HepG2 (cell line): ENCODE results near the gene OSBPL8. TPM values are rescaled to one million over a fixed set of nuclear protein-coding genes. Genes with fewer than 3 reads are reported as not detected.

Experiments
- ATAC-seq: fragments of 200-7000 bp; cut with Tn5 transposase; 3 replicates; pipeline ENCODE4 v1.9.1; 2020; ENCODE audit warnings: mild to moderate bottlenecking, moderate library complexity
- BruUV-seq: library from RNA; stranded (reverse); fragments of 400-500 nt; replicated peaks from 2 replicates; lab custom pipeline; 2021; lab: Mats Ljungman, UMichigan
- CTCF ChIA-PET: fragments of 300-600 bp; formaldehyde crosslinking; extraction: SDS; loops from one replicate; lab custom pipeline; 2021; ENCODE audit warnings: low total read pairs, inconsistent platforms, low intra/inter-chr PET ratio; lab: Yijun Ruan, JAX
- POLR2A ChIA-PET: fragments of 350-600 bp; sonication (Branson Sonifier 250); formaldehyde crosslinking; loops from one replicate; lab custom pipeline; 2020; ENCODE audit warnings: antibody characterized with exemption, inconsistent platforms; lab: Yijun Ruan, JAX
- DNase-seq: peaks from one replicate; pipeline ENCODE4 v3.0.0-alpha.2; 2015; ENCODE audit warnings: low spot score
- FAIRE-seq: peaks from 3 replicates; lab custom pipeline; 2011; peaks lifted over from hg19 to GRCh38; lab: Jason Lieb, UNC
- H2AFZ ChIP-seq: one replicate; pipeline ENCODE4 v1.6.1; 2011; ENCODE audit warnings: low read length, inconsistent platforms
- H3K27ac ChIP-seq: fragments of 300-600 bp; 3 replicates; pipeline ENCODE4 v1.8.0; 2011; ENCODE audit warnings: mixed run types, mild to moderate bottlenecking, mixed read lengths, low read length, inconsistent platforms; ENCODE audit not compliant: insufficient read depth; ENCODE audit errors: extremely low read length
- H3K27me3 ChIP-seq, 2 experiments: fragments of 200-600 bp in 1 of 2; 2 replicates in 1 of 2; 3 replicates in 1 of 2; pipeline versions ENCODE4 v1.6.0 to v1.8.0; 2011; ENCODE audit warnings: low read length in 2 of 2, mild to moderate bottlenecking in 2 of 2, moderate library complexity in 2 of 2, inconsistent platforms in 1 of 2; ENCODE audit not compliant: insufficient read depth in 2 of 2, control insufficient read depth in 1 of 2
- H3K36me3 ChIP-seq, 2 experiments: fragments of 200-600 bp in 1 of 2; replicated peaks in 1 of 2; 2 replicates in 1 of 2; 3 replicates in 1 of 2; pipeline versions ENCODE4 v1.5.1 to v1.8.0; 2011; ENCODE audit warnings: low read length in 2 of 2, inconsistent platforms in 1 of 2; ENCODE audit not compliant: insufficient read depth in 2 of 2, control insufficient read depth in 1 of 2
- H3K4me1 ChIP-seq: 2 replicates; pipeline ENCODE4 v1.5.1; 2012; ENCODE audit warnings: low read length, inconsistent platforms; ENCODE audit not compliant: insufficient read depth
- H3K4me2 ChIP-seq: 2 replicates; pipeline ENCODE4 v1.6.0; 2011; ENCODE audit warnings: low read depth, low read length, inconsistent platforms
- H3K4me3 ChIP-seq, 3 experiments: fragments of 200-600 bp in 1 of 3; sonication (generic), shearing (Covaris generic) in 1 of 3; replicated peaks in 1 of 3; 2 replicates each; pipeline ENCODE4 v1.5.1; 2011 to 2016; ENCODE audit warnings: low read length in 3 of 3, inconsistent platforms in 2 of 3, low read depth in 2 of 3, mild to moderate bottlenecking in 2 of 3, control low read depth in 1 of 3, mixed read lengths in 1 of 3; ENCODE audit not compliant: insufficient read depth in 1 of 3
- H3K79me2 ChIP-seq: one replicate; pipeline ENCODE4 v1.6.1; 2011; ENCODE audit warnings: low read length, inconsistent platforms; ENCODE audit not compliant: insufficient read depth
- H3K9ac ChIP-seq: 2 replicates; pipeline ENCODE4 v1.6.0; 2011; ENCODE audit warnings: mild to moderate bottlenecking, low read depth, low read length, inconsistent platforms; ENCODE audit not compliant: insufficient read depth
- H3K9me3 ChIP-seq: 2 replicates; pipeline ENCODE4 v1.5.1; 2012; ENCODE audit warnings: mild to moderate bottlenecking, low read length
- H4K20me1 ChIP-seq: 2 replicates; pipeline ENCODE4 v1.6.0; 2011; ENCODE audit warnings: inconsistent platforms, mild to moderate bottlenecking, low read length, moderate library complexity; ENCODE audit not compliant: insufficient read depth
- CEBPB ChIP-seq: IDR thresholded peaks from 2 replicates; pipeline ENCODE4 v1.6.1; 2011; ENCODE audit warnings: low read depth, low read length, improper control_type of control experiment, borderline replicate concordance
- ELF1 ChIP-seq: sonication (generic); formaldehyde crosslinking; IDR thresholded peaks from 2 replicates; pipeline ENCODE4 v1.4.0; 2020; ENCODE audit warnings: missing genetic modification reagents
- ETV6 ChIP-seq: sonication (generic); formaldehyde crosslinking; conservative IDR thresholded peaks from 2 replicates; pipeline ENCODE4 v1.4.0; 2020; ENCODE audit warnings: missing genetic modification reagents
- MXD3 ChIP-seq: IDR thresholded peaks from 2 replicates; pipeline ENCODE4 v1.6.1; 2016; ENCODE audit warnings: mild to moderate bottlenecking, missing biosample characterization, missing genetic modification reagents
- PBX2 ChIP-seq: IDR thresholded peaks from 2 replicates; pipeline ENCODE4 v1.6.1; 2016; ENCODE audit warnings: control low read depth
- SIX1 ChIP-seq: sonication (generic); formaldehyde crosslinking; IDR thresholded peaks from 2 replicates; pipeline ENCODE4 v1.4.0; 2020; ENCODE audit warnings: missing genetic modification reagents, borderline replicate concordance
- ZHX1 ChIP-seq: sonication (generic); formaldehyde crosslinking; IDR thresholded peaks from 2 replicates; pipeline ENCODE4 v1.8.1; 2022; ENCODE audit warnings: low read depth, mild to moderate bottlenecking, missing genetic modification reagents
- ZNF468 ChIP-seq: sonication (generic); formaldehyde crosslinking; IDR thresholded peaks from 2 replicates; pipeline ENCODE4 v1.8.0; 2022; ENCODE audit warnings: mild to moderate bottlenecking, moderate library complexity, missing genetic modification reagents
- ZNF563 ChIP-seq: sonication (generic); formaldehyde crosslinking; IDR thresholded peaks from 2 replicates; pipeline ENCODE4 v1.8.0; 2022; ENCODE audit warnings: mild to moderate bottlenecking, moderate library complexity, missing genetic modification reagents
- WGBS: methylation state at CpG from one replicate; pipeline ENCODE4 v1.1.6; 2017; ENCODE audit warnings: low lambda C conversion rate; 5-methylcytosine and 5-hydroxymethylcytosine counted together
- in situ Hi-C: cut with HindIII; loops from 2 replicates; pipeline ENCODE4 v1.10.0; 2017; ENCODE audit warnings: low pct_unique_long_range_greater_than_20kb; ENCODE audit not compliant: extremely low pct_ligation_motif_present
- intact Hi-C: fragments of 100-400 bp; cut with micrococcal nuclease; formaldehyde crosslinking; loops from one replicate; pipeline ENCODE4 v1.10.0; 2022; ENCODE audit not compliant: unreplicated experiment
- polyA plus RNA-seq, 8 experiments: library from polyadenylated mRNA; depleted of rRNA in 3 of 8; stranded (reverse) in 7 of 8; unstranded in 1 of 8; fragments of >200 nt; fragmentation: Illumina TruSeq in 4 of 8; extraction: Trizol in 4 of 8; gene quantifications; 2 replicates each; pipeline versions ENCODE4 v1.2.1 to v1.2.3, GENCODE V29; 2011 to 2016; ENCODE audit warnings: low read depth in 4 of 8, missing spikeins in 1 of 8, mixed read lengths in 1 of 8; ENCODE audit not compliant: insufficient read depth in 1 of 8
- total RNA-seq, 5 experiments: library from RNA; depleted of rRNA; stranded (reverse); fragments of >200 nt; fragmentation: Illumina TruSeq; extraction: Trizol; gene quantifications; 2 replicates each; pipeline ENCODE4 v1.2.3, GENCODE V29; 2016; ENCODE audit warnings: low read depth in 1 of 5

The OSBPL8 gene
- total and polyA plus RNA-seq, 2 of the 13 experiments (the other 11 are each of a cell fraction or from before 2014, with no cell fraction given), result 11.0 to 33.9 TPM

- in situ Hi-C loops (loop anchor here (25.0 kb wide), 1 partner anchor 934 kb away; no protein-coding TSS in a partner anchor), intact Hi-C loops (loop anchor here (10.0 kb wide), 1 partner anchor 113 kb away; no protein-coding TSS in a partner anchor)
- no peak overlapping the region for H2AFZ ChIP-seq
- no peaks in the 10 kb centered on the region for H3K27me3 ChIP-seq
- FAIRE-seq (no peak), ATAC-seq (no peak), DNase-seq (no peak)
- no peak overlapping the region for H3K4me3 ChIP-seq
- no peaks in the 10 kb centered on the region for H3K79me2 ChIP-seq
- H3K27ac ChIP-seq, result no peak overlapping the region
- WGBS, result 71% methylated on average over 1 of the region's 1 CpG
- TF ChIP-seq ZHX1 (CRISPR knock-in tag) (no peak), ELF1 (CRISPR knock-in tag) (no peak), ZNF468 (CRISPR knock-in tag) (no peak), PBX2 (CRISPR knock-in tag) (no peak), CEBPB (no peak), ZNF563 (CRISPR knock-in tag) (no peak), SIX1 (no peak), ETV6 (no peak), MXD3 (CRISPR knock-in tag) (no peak)
- H3K4me2 ChIP-seq, result no peak overlapping the region
- H4K20me1 ChIP-seq, result no peaks in the 10 kb centered on the region
- H3K9ac ChIP-seq, result no peak overlapping the region
- H3K9me3 ChIP-seq, result no peaks in the 10 kb centered on the region
- ChIA-PET CTCF (no interaction called here), POLR2A (no interaction called here)
- no peaks in the 10 kb centered on the region for H3K4me1 ChIP-seq
- H3K36me3 ChIP-seq, result no peaks in the 10 kb centered on the region
- BruUV-seq, result no TSS peak
Observed at GRCh38 chr12:76471579-76471978, 88.0 kb downstream of the OSBPL8 start.
